ENCODE data around the gene MMP11. TPM values are rescaled to one million over a fixed set of nuclear protein-coding genes. Genes with fewer than 3 reads are reported as not detected.

Gene MMP11
- total and polyA plus RNA-seq, 2 experiments from 2014 or later: 25.2 to 36.2 TPM

- no peaks in the 10 kb centered on the region for H3K27me3 ChIP-seq
- H2AFZ ChIP-seq: no peak overlapping the region
- TF ChIP-seq EZH2 (IDR thresholded peaks at IDR 0.05; ENCODE audit: borderline replicate concordance) (no peak), EZH2phosphoT487 (IDR thresholded peaks at IDR 0.05; ENCODE audit: low read depth, severe bottlenecking, unreplicated experiment) (no peak)
- TF ChIP-seq, protein P1, sequence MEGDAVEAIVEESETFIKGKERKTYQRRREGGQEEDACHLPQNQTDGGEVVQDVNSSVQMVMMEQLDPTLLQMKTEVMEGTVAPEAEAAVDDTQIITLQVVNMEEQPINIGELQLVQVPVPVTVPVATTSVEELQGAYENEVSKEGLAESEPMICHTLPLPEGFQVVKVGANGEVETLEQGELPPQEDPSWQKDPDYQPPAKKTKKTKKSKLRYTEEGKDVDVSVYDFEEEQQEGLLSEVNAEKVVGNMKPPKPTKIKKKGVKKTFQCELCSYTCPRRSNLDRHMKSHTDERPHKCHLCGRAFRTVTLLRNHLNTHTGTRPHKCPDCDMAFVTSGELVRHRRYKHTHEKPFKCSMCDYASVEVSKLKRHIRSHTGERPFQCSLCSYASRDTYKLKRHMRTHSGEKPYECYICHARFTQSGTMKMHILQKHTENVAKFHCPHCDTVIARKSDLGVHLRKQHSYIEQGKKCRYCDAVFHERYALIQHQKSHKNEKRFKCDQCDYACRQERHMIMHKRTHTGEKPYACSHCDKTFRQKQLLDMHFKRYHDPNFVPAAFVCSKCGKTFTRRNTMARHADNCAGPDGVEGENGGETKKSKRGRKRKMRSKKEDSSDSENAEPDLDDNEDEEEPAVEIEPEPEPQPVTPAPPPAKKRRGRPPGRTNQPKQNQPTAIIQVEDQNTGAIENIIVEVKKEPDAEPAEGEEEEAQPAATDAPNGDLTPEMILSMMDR (IDR thresholded peaks at IDR 0.05; ENCODE audit: poor library complexity): no peak
- peak overlapping the region; percentile 85 for H3K4me2 ChIP-seq
- H4K20me1 ChIP-seq (ENCODE audit: insufficient read depth, poor library complexity, severe bottlenecking): peaks cover 57% of the 10 kb centered on the region
- DNase-seq (ENCODE audit: low spot score): no peak
- H3K4me3 ChIP-seq: no peak overlapping the region
- peaks cover 54% of the 10 kb centered on the region for H3K4me1 ChIP-seq (ENCODE audit: insufficient read depth)
- peak overlapping the region; percentile 78 for H3K27ac ChIP-seq
- no peaks in the 10 kb centered on the region for H3K9me3 ChIP-seq (ENCODE audit: low read depth)
- H3K9me2 ChIP-seq (replicated peaks; ENCODE audit: insufficient read depth): no peaks in the 10 kb centered on the region
- H3K36me3 ChIP-seq (replicated peaks; ENCODE audit: insufficient read depth, low read depth): no peaks in the 10 kb centered on the region
- peaks cover 68% of the 10 kb centered on the region for H3K79me2 ChIP-seq
- WGBS (ENCODE audit: low lambda C conversion rate, missing lambda C conversion rate): 57% methylated on average over 4 of the region's 4 CpGs
Measured at GRCh38 chr22:23789121-23789520, 16.5 kb downstream of the MMP11 start.

GRCh38 chr22:23789638-23790037 lies 17.0 kb downstream of the MMP11 start:
- H3K27ac ChIP-seq: peak overlapping the region; percentile 78
- peaks cover 57% of the 10 kb centered on the region for H4K20me1 ChIP-seq (ENCODE audit: insufficient read depth, poor library complexity, severe bottlenecking)
- H2AFZ ChIP-seq: no peak overlapping the region
- WGBS (ENCODE audit: low lambda C conversion rate, missing lambda C conversion rate): 77% methylated on average over 4 of the region's 4 CpGs
- no peaks in the 10 kb centered on the region for H3K27me3 ChIP-seq
- H3K4me3 ChIP-seq: no peak overlapping the region
- TF ChIP-seq EZH2 (IDR thresholded peaks at IDR 0.05; ENCODE audit: borderline replicate concordance): no peak
- TF ChIP-seq EZH2phosphoT487 (IDR thresholded peaks at IDR 0.05; ENCODE audit: low read depth, severe bottlenecking, unreplicated experiment): no peak
- TF ChIP-seq, protein P1 (IDR thresholded peaks at IDR 0.05; ENCODE audit: poor library complexity): peak; percentile 3
- H3K4me1 ChIP-seq (ENCODE audit: insufficient read depth): peaks cover 48% of the 10 kb centered on the region
- H3K9me2 ChIP-seq (replicated peaks; ENCODE audit: insufficient read depth): no peaks in the 10 kb centered on the region
- no peak for DNase-seq (ENCODE audit: low spot score)
- peak overlapping the region; percentile 85 for H3K4me2 ChIP-seq
- no peaks in the 10 kb centered on the region for H3K9me3 ChIP-seq (ENCODE audit: low read depth)
- peaks cover 74% of the 10 kb centered on the region for H3K79me2 ChIP-seq
- no peaks in the 10 kb centered on the region for H3K36me3 ChIP-seq (replicated peaks; ENCODE audit: insufficient read depth, low read depth)

GRCh38 chr22:23790819-23791737 lies 18.4 kb downstream of the MMP11 start:
- H3K27ac ChIP-seq: peak overlapping the region; percentile 78
- H3K36me3 ChIP-seq (replicated peaks; ENCODE audit: insufficient read depth, low read depth): no peaks in the 10 kb centered on the region
- H3K79me2 ChIP-seq: peaks cover 81% of the 10 kb centered on the region
- 48% methylated on average over 11 of the region's 11 CpGs for WGBS (ENCODE audit: low lambda C conversion rate, missing lambda C conversion rate)
- no peaks in the 10 kb centered on the region for H3K27me3 ChIP-seq
- H4K20me1 ChIP-seq (ENCODE audit: insufficient read depth, poor library complexity, severe bottlenecking): peaks cover 57% of the 10 kb centered on the region
- no peaks in the 10 kb centered on the region for H3K9me2 ChIP-seq (replicated peaks; ENCODE audit: insufficient read depth)
- DNase-seq (ENCODE audit: low spot score): peak; percentile 54
- TF ChIP-seq, protein P1 (IDR thresholded peaks at IDR 0.05; ENCODE audit: poor library complexity): no peak
- no peak for TF ChIP-seq EZH2 (IDR thresholded peaks at IDR 0.05; ENCODE audit: borderline replicate concordance)
- no peak for TF ChIP-seq EZH2phosphoT487 (IDR thresholded peaks at IDR 0.05; ENCODE audit: low read depth, severe bottlenecking, unreplicated experiment)
- no peak overlapping the region for H2AFZ ChIP-seq
- H3K9me3 ChIP-seq (ENCODE audit: low read depth): no peaks in the 10 kb centered on the region
- H3K4me2 ChIP-seq: peak overlapping the region; percentile 12
- peaks cover 50% of the 10 kb centered on the region for H3K4me1 ChIP-seq (ENCODE audit: insufficient read depth)
- no peak overlapping the region for H3K4me3 ChIP-seq
